GM12865 (cell line): ENCODE measurements around the gene AKR1A1.

Experiments used
- DNase-seq: peaks from one replicate; pipeline ENCODE4 v3.0.0; 2010; ENCODE audit warnings: low read depth
- H3K4me3 ChIP-seq: 2 replicates; pipeline ENCODE4 v1.5.1; 2011; ENCODE audit warnings: mild to moderate bottlenecking, low read depth, low read length, control low read depth
- CTCF ChIP-seq: IDR thresholded peaks from 2 replicates; pipeline ENCODE4 v1.5.1; 2011; ENCODE audit warnings: low read length, control low read depth, low read depth, inconsistent platforms; ENCODE audit not compliant: insufficient read depth; ENCODE audit errors: missing control alignments

The AKR1A1 gene

GRCh38 chr1:45557422-45557944 is 6.9 kb downstream of the AKR1A1 start:
- TF ChIP-seq CTCF, result no peak
- H3K4me3 ChIP-seq, result no peak overlapping the region
- DNase-seq, result peak; percentile 16

GRCh38 chr1:45563843-45564242 is 13.2 kb downstream of the AKR1A1 start:
- no peak overlapping the region for H3K4me3 ChIP-seq
- no peak for TF ChIP-seq CTCF
- DNase-seq, result no peak

GRCh38 chr1:45566722-45567121 is 16.1 kb downstream of the AKR1A1 start:
- DNase-seq, result no peak
- no peak for TF ChIP-seq CTCF
- no peak overlapping the region for H3K4me3 ChIP-seq

- no peak for DNase-seq
- no peak for TF ChIP-seq CTCF
Observed at GRCh38 chr1:45567911-45568310, 17.3 kb downstream of the AKR1A1 start.

GRCh38 chr1:45568421-45568820 is 17.8 kb downstream of the AKR1A1 start:
- DNase-seq, result no peak
- no peak overlapping the region for H3K4me3 ChIP-seq
- TF ChIP-seq CTCF, result no peak

More at GRCh38 chr1:45567911-45568310, 17.3 kb downstream of the AKR1A1 start:
- no peak overlapping the region for H3K4me3 ChIP-seq

- no peak for DNase-seq
- no peak overlapping the region for H3K4me3 ChIP-seq
- no peak for TF ChIP-seq CTCF
Observed at GRCh38 chr1:45569571-45569961, 18.9 kb downstream of the AKR1A1 start.

- no peak overlapping the region for H3K4me3 ChIP-seq
- peak; percentile 98 for TF ChIP-seq CTCF
- peak; percentile 83 for DNase-seq
Observed at GRCh38 chr1:45569962-45570581, 19.4 kb downstream of the AKR1A1 start.
